Measurements from ENCODE around the gene RAB14. TPM values are rescaled to one million over a fixed set of nuclear protein-coding genes. Genes with fewer than 3 reads are reported as not detected.

Gene RAB14
- total RNA-seq, 2 experiments from 2014 or later, result 8.6 to 37.1 TPM

DNA sequence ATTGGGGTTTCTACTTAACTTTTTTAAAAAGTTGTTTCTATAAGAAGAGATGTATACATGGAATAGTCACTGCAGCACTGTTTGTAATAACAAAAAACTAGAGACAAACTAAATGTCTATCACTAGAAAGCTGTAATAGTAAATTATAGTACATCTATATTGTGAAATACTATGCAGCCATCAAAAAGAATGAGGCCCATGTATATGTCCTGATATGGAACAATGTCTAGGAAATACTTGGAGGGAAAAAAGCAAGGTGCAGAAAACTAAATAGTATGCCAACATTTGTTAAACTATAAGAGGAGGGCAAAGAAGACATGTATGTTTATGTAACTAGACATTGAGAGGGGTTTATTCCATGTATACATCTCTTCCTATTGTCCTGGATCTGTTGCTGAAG, 2.9 kb upstream of the RAB14 start:
- DNase-seq (ENCODE audit: low spot score), result no peak
- Histone ChIP-seq H2AFZ (ENCODE audit: low read length) (no peak overlapping the region), H4K20me1 (ENCODE audit: insufficient read depth, low read length) (peaks cover 14% of the 10 kb centered on the region), H3K36me3 (ENCODE audit: insufficient read depth, low read length) (peaks cover 16% of the 10 kb centered on the region; the same call in 1 of the 2 replicates), H3K4me3 (ENCODE audit: low read depth, low read length, poor library complexity, severe bottlenecking) (no peak overlapping the region), H3K4me2 (ENCODE audit: low read length) (no peak overlapping the region), H3K27ac (ENCODE audit: low read depth, low read length, poor library complexity, severe bottlenecking) (no peak overlapping the region), H3K79me2 (ENCODE audit: insufficient read depth, low read depth, low read length) (peaks cover 25% of the 10 kb centered on the region), H3K9me2 (ENCODE audit: insufficient read depth, low read length) (no peaks in the 10 kb centered on the region), H3K9me3 (ENCODE audit: low read length) (no peaks in the 10 kb centered on the region), H3K4me1 (ENCODE audit: insufficient read depth, low read length, poor library complexity, severe bottlenecking) (peaks cover 54% of the 10 kb centered on the region)
- ChIA-PET CTCF (ENCODE audit: unreplicated experiment) (interaction anchor here (0.6 kb wide), 1 partner anchor 1047 kb away, joined by 3 read pairs; no protein-coding TSS in a partner anchor), POLR2A (interaction anchor here (0.6 kb wide), 2 partner anchors 53 to 1621 kb away, joined by 3 read pairs; no protein-coding TSS in a partner anchor)
- no peak for TF ChIP-seq EZH2phosphoT487 (IDR thresholded peaks at IDR 0.05; ENCODE audit: borderline replicate concordance, low read depth, low read length)
- TF ChIP-seq, protein P1, sequence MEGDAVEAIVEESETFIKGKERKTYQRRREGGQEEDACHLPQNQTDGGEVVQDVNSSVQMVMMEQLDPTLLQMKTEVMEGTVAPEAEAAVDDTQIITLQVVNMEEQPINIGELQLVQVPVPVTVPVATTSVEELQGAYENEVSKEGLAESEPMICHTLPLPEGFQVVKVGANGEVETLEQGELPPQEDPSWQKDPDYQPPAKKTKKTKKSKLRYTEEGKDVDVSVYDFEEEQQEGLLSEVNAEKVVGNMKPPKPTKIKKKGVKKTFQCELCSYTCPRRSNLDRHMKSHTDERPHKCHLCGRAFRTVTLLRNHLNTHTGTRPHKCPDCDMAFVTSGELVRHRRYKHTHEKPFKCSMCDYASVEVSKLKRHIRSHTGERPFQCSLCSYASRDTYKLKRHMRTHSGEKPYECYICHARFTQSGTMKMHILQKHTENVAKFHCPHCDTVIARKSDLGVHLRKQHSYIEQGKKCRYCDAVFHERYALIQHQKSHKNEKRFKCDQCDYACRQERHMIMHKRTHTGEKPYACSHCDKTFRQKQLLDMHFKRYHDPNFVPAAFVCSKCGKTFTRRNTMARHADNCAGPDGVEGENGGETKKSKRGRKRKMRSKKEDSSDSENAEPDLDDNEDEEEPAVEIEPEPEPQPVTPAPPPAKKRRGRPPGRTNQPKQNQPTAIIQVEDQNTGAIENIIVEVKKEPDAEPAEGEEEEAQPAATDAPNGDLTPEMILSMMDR (conservative IDR thresholded peaks at IDR 0.05; ENCODE audit: low read length), result no peak
- intact Hi-C loops (cut with micrococcal nuclease; ENCODE audit: unreplicated experiment), result loop anchor here (5.0 to 10.0 kb wide), 2 partner anchors 327 to 450 kb away; partner anchors contain the start of gene PHF19
- BruUV-seq (replicated peaks), result no TSS peak

DNA sequence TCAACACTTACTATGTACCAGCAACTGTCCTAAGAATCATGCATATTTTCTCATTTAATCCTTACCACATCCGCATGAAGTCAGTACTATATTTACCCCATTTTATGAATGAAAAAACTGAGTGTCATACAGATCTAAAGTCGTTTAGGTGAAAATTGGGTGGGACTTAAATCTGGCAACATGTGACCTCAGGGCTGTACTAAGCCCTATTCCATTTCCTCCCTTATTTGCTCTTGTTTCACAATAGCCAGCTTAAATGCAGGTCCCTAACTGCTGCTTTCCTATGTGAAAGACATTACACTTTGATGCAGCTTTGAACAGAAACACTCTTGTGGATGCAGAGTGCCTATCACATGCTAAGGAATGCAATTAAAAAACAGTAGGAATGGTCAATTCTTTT, 2.5 kb upstream of the RAB14 start:
- no peaks in the 10 kb centered on the region for H3K9me3 ChIP-seq (ENCODE audit: low read length)
- intact Hi-C loops (cut with micrococcal nuclease; ENCODE audit: unreplicated experiment), result loop anchor here (5.0 to 10.0 kb wide), 2 partner anchors 327 to 449 kb away; partner anchors contain the start of gene PHF19
- no TSS peak for BruUV-seq (replicated peaks)
- ChIA-PET POLR2A (interaction anchor here (0.6 kb wide), 1 partner anchor 54 kb away, joined by 3 read pairs; no protein-coding TSS in a partner anchor), CTCF (ENCODE audit: unreplicated experiment) (interaction anchor here (0.6 kb wide), 1 partner anchor 1048 kb away, joined by 3 read pairs; no protein-coding TSS in a partner anchor)
- H3K4me2 ChIP-seq (ENCODE audit: low read length), result no peak overlapping the region
- H3K27ac ChIP-seq (ENCODE audit: low read depth, low read length, poor library complexity, severe bottlenecking), result no peak overlapping the region
- no peak overlapping the region for H3K4me3 ChIP-seq (ENCODE audit: low read depth, low read length, poor library complexity, severe bottlenecking)
- TF ChIP-seq EZH2phosphoT487 (IDR thresholded peaks at IDR 0.05; ENCODE audit: borderline replicate concordance, low read depth, low read length), result no peak
- TF ChIP-seq, protein P1 (conservative IDR thresholded peaks at IDR 0.05; ENCODE audit: low read length), result no peak
- H3K79me2 ChIP-seq (ENCODE audit: insufficient read depth, low read depth, low read length), result peaks cover 30% of the 10 kb centered on the region
- peaks cover 16% of the 10 kb centered on the region; the same call in 1 of the 2 replicates for H3K36me3 ChIP-seq (ENCODE audit: insufficient read depth, low read length)
- peaks cover 19% of the 10 kb centered on the region for H4K20me1 ChIP-seq (ENCODE audit: insufficient read depth, low read length)
- peaks cover 58% of the 10 kb centered on the region for H3K4me1 ChIP-seq (ENCODE audit: insufficient read depth, low read length, poor library complexity, severe bottlenecking)
- DNase-seq (ENCODE audit: low spot score), result no peak
- no peaks in the 10 kb centered on the region for H3K9me2 ChIP-seq (ENCODE audit: insufficient read depth, low read length)
- H2AFZ ChIP-seq (ENCODE audit: low read length), result no peak overlapping the region
